Vagina (tissue), 2 donors: ENCODE results near the gene CHD9NB.

ENCODE experiments used
- POLR2A ChIP-seq, 2 donors: fragments of 450-650 bp; IDR thresholded peaks; one replicate each; pipeline ENCODE4 v1.6.1; 2017; ENCODE audit warnings: antibody characterized with exemption in 2 of 2, mild to moderate bottlenecking in 2 of 2, moderate library complexity in 2 of 2
- TF ChIP-seq, protein P1 (sequence below), 3 experiments: fragments of 450-650 bp in 2 of 3; fragments of 200-600 bp in 1 of 3; sonication (generic) in 1 of 3; IDR thresholded peaks; one replicate each; pipeline ENCODE4 v1.5.1; 2017 to 2019; ENCODE audit warnings: antibody characterized with exemption in 3 of 3, mild to moderate bottlenecking in 2 of 3, moderate library complexity in 2 of 3

DNA sequence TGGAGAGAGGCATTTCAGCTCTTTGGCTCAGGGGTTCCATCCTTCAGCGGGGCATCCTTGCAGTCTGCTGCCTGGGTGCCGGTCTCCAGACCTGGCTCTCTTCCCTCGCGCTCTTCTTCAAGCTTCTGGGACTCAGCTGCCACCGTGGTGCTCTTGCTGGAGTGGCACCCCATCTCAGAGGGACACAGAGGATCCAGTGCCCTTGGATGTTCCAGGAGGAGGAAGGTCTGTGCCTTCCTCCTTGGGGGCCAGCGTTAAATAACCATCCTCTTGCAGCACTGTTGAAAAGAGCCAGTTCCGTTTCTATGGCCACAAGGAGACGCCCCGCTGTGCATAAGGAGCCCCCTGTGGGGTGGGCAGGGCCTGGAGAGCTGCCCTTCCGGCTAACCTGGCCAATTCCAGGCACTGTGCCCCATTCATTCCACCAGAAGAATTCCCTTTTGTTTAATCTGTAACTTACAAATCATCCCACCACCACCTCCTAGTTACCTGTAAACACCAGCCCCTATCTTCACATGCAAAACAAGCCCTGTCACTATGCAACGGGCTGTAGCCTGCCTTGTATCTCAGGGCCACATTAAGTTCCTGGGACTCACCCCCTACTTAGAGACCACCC, 8.6 kb downstream of the CHD9NB start:
- no peak for TF ChIP-seq POLR2A (IDR thresholded peaks at IDR 0.05)
- TF ChIP-seq, protein P1, sequence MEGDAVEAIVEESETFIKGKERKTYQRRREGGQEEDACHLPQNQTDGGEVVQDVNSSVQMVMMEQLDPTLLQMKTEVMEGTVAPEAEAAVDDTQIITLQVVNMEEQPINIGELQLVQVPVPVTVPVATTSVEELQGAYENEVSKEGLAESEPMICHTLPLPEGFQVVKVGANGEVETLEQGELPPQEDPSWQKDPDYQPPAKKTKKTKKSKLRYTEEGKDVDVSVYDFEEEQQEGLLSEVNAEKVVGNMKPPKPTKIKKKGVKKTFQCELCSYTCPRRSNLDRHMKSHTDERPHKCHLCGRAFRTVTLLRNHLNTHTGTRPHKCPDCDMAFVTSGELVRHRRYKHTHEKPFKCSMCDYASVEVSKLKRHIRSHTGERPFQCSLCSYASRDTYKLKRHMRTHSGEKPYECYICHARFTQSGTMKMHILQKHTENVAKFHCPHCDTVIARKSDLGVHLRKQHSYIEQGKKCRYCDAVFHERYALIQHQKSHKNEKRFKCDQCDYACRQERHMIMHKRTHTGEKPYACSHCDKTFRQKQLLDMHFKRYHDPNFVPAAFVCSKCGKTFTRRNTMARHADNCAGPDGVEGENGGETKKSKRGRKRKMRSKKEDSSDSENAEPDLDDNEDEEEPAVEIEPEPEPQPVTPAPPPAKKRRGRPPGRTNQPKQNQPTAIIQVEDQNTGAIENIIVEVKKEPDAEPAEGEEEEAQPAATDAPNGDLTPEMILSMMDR (IDR thresholded peaks at IDR 0.05), result no peak
